ENCODE measurements around the gene FXYD7.

- TF ChIP-seq, protein P1, sequence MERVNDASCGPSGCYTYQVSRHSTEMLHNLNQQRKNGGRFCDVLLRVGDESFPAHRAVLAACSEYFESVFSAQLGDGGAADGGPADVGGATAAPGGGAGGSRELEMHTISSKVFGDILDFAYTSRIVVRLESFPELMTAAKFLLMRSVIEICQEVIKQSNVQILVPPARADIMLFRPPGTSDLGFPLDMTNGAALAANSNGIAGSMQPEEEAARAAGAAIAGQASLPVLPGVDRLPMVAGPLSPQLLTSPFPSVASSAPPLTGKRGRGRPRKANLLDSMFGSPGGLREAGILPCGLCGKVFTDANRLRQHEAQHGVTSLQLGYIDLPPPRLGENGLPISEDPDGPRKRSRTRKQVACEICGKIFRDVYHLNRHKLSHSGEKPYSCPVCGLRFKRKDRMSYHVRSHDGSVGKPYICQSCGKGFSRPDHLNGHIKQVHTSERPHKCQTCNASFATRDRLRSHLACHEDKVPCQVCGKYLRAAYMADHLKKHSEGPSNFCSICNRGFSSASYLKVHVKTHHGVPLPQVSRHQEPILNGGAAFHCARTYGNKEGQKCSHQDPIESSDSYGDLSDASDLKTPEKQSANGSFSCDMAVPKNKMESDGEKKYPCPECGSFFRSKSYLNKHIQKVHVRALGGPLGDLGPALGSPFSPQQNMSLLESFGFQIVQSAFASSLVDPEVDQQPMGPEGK (CRISPR knock-in tag; IDR thresholded peaks at IDR 0.05; ENCODE audit: borderline replicate concordance): no peak
- TF ChIP-seq TSHZ2 (CRISPR knock-in tag; IDR thresholded peaks at IDR 0.05) (no peak), ZC3H10 (CRISPR knock-in tag; IDR thresholded peaks at IDR 0.05) (no peak)
Measured at GRCh38 chr19:35104361-35104760, 38.7 kb upstream of the FXYD7 start.
